ENCODE data around the gene NUP188.

DNA sequence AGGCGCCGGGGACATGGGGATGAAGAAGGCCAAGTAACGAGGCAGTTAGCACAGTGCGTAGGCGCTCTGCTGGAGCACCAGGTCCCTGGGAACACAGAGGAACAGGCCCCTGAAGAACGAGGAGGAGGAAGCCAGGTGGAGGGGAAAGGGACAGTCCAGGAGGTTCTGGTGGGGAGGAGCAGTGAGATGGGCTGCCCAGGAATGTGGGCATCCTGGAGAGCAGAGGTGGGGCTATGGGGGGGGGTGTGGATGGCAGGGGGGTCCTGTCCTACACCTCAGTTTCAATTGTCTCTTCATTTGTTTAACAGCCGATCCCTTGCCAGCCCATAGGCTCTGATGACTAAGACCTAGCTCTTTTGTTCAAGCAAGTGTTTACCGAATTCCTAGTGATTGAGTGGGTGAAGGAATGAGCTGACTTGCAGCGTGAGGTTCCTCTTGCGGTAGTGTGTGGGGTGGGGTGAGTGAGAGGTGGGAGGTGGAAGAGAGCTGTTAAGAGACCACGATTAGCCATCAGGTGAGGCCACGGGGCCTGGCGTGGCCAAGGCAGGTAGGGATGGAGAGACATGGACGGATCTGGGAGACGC, 35.1 kb upstream of the NUP188 start:
- TF ChIP-seq, protein P1, sequence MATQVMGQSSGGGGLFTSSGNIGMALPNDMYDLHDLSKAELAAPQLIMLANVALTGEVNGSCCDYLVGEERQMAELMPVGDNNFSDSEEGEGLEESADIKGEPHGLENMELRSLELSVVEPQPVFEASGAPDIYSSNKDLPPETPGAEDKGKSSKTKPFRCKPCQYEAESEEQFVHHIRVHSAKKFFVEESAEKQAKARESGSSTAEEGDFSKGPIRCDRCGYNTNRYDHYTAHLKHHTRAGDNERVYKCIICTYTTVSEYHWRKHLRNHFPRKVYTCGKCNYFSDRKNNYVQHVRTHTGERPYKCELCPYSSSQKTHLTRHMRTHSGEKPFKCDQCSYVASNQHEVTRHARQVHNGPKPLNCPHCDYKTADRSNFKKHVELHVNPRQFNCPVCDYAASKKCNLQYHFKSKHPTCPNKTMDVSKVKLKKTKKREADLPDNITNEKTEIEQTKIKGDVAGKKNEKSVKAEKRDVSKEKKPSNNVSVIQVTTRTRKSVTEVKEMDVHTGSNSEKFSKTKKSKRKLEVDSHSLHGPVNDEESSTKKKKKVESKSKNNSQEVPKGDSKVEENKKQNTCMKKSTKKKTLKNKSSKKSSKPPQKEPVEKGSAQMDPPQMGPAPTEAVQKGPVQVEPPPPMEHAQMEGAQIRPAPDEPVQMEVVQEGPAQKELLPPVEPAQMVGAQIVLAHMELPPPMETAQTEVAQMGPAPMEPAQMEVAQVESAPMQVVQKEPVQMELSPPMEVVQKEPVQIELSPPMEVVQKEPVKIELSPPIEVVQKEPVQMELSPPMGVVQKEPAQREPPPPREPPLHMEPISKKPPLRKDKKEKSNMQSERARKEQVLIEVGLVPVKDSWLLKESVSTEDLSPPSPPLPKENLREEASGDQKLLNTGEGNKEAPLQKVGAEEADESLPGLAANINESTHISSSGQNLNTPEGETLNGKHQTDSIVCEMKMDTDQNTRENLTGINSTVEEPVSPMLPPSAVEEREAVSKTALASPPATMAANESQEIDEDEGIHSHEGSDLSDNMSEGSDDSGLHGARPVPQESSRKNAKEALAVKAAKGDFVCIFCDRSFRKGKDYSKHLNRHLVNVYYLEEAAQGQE (IDR thresholded peaks at IDR 0.05; ENCODE audit: unreplicated experiment), result no peak
- TF ChIP-seq POLR2AphosphoS5 (IDR thresholded peaks at IDR 0.05; ENCODE audit: low read depth) (no peak), CTCF (conservative IDR thresholded peaks at IDR 0.05; ENCODE audit: low read depth in 2 of 2) (no peak), EZH2 (IDR thresholded peaks at IDR 0.05; ENCODE audit: low read depth, unreplicated experiment) (no peak), JUNB (IDR thresholded peaks at IDR 0.05; ENCODE audit: unreplicated experiment) (no peak), CREB1 (CRISPR knock-in tag; IDR thresholded peaks at IDR 0.05; ENCODE audit: low read depth) (no peak), NANOG (IDR thresholded peaks at IDR 0.05; ENCODE audit: borderline replicate concordance) (no peak), EZH2phosphoT487 (IDR thresholded peaks at IDR 0.05; ENCODE audit: unreplicated experiment) (no peak), ETS1 (IDR thresholded peaks at IDR 0.05) (no peak)
- TF ChIP-seq, protein P2, sequence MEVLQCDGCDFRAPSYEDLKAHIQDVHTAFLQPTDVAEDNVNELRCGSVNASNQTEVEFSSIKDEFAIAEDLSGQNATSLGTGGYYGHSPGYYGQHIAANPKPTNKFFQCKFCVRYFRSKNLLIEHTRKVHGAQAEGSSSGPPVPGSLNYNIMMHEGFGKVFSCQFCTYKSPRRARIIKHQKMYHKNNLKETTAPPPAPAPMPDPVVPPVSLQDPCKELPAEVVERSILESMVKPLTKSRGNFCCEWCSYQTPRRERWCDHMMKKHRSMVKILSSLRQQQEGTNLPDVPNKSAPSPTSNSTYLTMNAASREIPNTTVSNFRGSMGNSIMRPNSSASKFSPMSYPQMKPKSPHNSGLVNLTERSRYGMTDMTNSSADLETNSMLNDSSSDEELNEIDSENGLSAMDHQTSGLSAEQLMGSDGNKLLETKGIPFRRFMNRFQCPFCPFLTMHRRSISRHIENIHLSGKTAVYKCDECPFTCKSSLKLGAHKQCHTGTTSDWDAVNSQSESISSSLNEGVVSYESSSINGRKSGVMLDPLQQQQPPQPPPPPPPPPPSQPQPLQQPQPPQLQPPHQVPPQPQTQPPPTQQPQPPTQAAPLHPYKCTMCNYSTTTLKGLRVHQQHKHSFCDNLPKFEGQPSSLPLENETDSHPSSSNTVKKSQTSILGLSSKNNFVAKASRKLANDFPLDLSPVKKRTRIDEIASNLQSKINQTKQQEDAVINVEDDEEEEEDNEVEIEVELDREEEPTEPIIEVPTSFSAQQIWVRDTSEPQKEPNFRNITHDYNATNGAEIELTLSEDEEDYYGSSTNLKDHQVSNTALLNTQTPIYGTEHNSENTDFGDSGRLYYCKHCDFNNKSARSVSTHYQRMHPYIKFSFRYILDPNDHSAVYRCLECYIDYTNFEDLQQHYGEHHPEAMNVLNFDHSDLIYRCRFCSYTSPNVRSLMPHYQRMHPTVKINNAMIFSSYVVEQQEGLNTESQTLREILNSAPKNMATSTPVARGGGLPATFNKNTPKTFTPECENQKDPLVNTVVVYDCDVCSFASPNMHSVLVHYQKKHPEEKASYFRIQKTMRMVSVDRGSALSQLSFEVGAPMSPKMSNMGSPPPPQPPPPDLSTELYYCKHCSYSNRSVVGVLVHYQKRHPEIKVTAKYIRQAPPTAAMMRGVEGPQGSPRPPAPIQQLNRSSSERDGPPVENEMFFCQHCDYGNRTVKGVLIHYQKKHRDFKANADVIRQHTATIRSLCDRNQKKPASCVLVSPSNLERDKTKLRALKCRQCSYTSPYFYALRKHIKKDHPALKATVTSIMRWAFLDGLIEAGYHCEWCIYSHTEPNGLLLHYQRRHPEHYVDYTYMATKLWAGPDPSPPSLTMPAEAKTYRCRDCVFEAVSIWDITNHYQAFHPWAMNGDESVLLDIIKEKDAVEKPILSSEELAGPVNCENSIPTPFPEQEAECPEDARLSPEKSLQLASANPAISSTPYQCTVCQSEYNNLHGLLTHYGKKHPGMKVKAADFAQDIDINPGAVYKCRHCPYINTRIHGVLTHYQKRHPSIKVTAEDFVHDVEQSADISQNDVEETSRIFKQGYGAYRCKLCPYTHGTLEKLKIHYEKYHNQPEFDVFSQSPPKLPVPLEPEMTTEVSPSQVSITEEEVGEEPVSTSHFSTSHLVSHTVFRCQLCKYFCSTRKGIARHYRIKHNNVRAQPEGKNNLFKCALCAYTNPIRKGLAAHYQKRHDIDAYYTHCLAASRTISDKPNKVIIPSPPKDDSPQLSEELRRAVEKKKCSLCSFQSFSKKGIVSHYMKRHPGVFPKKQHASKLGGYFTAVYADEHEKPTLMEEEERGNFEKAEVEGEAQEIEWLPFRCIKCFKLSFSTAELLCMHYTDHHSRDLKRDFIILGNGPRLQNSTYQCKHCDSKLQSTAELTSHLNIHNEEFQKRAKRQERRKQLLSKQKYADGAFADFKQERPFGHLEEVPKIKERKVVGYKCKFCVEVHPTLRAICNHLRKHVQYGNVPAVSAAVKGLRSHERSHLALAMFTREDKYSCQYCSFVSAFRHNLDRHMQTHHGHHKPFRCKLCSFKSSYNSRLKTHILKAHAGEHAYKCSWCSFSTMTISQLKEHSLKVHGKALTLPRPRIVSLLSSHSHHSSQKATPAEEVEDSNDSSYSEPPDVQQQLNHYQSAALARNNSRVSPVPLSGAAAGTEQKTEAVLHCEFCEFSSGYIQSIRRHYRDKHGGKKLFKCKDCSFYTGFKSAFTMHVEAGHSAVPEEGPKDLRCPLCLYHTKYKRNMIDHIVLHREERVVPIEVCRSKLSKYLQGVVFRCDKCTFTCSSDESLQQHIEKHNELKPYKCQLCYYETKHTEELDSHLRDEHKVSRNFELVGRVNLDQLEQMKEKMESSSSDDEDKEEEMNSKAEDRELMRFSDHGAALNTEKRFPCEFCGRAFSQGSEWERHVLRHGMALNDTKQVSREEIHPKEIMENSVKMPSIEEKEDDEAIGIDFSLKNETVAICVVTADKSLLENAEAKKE (CRISPR knock-in tag; IDR thresholded peaks at IDR 0.05), result no peak

All from GM23338 (cell line).